PC-9 (cell line): ENCODE data around the gene VAV2. TPM values are rescaled to one million over a fixed set of nuclear protein-coding genes. Genes with fewer than 3 reads are reported as not detected.

Experiments
- BruUV-seq: library from RNA; stranded (reverse); fragments of 400-500 nt; replicated peaks from 2 replicates; lab custom pipeline; 2021; lab: Mats Ljungman, UMichigan
- CTCF ChIA-PET: fragments of 300-600 bp; sonication (Branson Sonifier 250); formaldehyde crosslinking; loops from one replicate; lab custom pipeline; 2022; ENCODE audit warnings: antibody characterized with exemption; lab: Charles Lee
- POLR2A ChIA-PET: fragments of 300-600 bp; sonication (Branson Sonifier 250); formaldehyde crosslinking; loops from one replicate; lab custom pipeline; 2022; ENCODE audit warnings: antibody characterized with exemption; ENCODE audit not compliant: unreplicated experiment; lab: Charles Lee
- DNase-seq, 2 experiments: peaks; one replicate each; pipeline versions ENCODE4 v3.0.0 to v3.0.0-alpha.2; 2015 to 2022; ENCODE audit warnings: mixed read lengths in 1 of 2
- H2AFZ ChIP-seq: fragments of 200-600 bp; sonication (generic); 2 replicates; pipeline ENCODE4 v1.8.1; 2017; ENCODE audit warnings: antibody characterized with exemption
- H3F3A ChIP-seq: fragments of 200-600 bp; sonication (generic); 2 replicates; pipeline ENCODE4 v1.8.1; 2017; ENCODE audit warnings: antibody characterized with exemption, mild to moderate bottlenecking, low read depth; ENCODE audit not compliant: insufficient read depth
- H3K27ac ChIP-seq: fragments of 200-600 bp; sonication (generic); 2 replicates; pipeline ENCODE4 v1.6.1; 2016; ENCODE audit warnings: mixed run types
- H3K27me3 ChIP-seq: fragments of 200-600 bp; sonication (generic); 2 replicates; pipeline ENCODE4 v1.6.1; 2016; ENCODE audit warnings: low read depth, mixed run types; ENCODE audit not compliant: insufficient read depth
- H3K36me3 ChIP-seq: fragments of 200-600 bp; sonication (generic); 2 replicates; pipeline ENCODE4 v1.6.1; 2016; ENCODE audit warnings: low read depth, mixed run types
- H3K4me1 ChIP-seq: fragments of 200-600 bp; sonication (generic); replicated peaks from 2 replicates; pipeline ENCODE4 v1.6.1; 2016; ENCODE audit warnings: mixed run types; ENCODE audit not compliant: insufficient read depth
- H3K4me2 ChIP-seq: fragments of 200-600 bp; sonication (generic); 2 replicates; pipeline ENCODE4 v1.6.1; 2017; ENCODE audit warnings: mixed run types
- H3K4me3 ChIP-seq: fragments of 200-600 bp; sonication (generic); 2 replicates; pipeline ENCODE4 v1.6.1; 2016; ENCODE audit warnings: mixed run types
- H3K79me2 ChIP-seq: fragments of 200-600 bp; sonication (generic); 2 replicates; pipeline ENCODE4 v1.6.1; 2017; ENCODE audit warnings: low read depth, mixed run types
- H3K9me2 ChIP-seq: fragments of 200-600 bp; sonication (generic); 2 replicates; pipeline ENCODE4 v1.8.1; 2017; ENCODE audit warnings: mild to moderate bottlenecking; ENCODE audit not compliant: insufficient read depth
- H3K9me3 ChIP-seq: fragments of 200-600 bp; sonication (generic); 2 replicates; pipeline ENCODE4 v1.8.1; 2016; ENCODE audit warnings: low read depth; ENCODE audit not compliant: insufficient read depth
- H4K20me1 ChIP-seq: fragments of 200-600 bp; sonication (generic); 2 replicates; pipeline ENCODE4 v1.8.1; 2017; ENCODE audit not compliant: insufficient read depth
- CTCF ChIP-seq: fragments of 200-600 bp; sonication (generic); conservative IDR thresholded peaks from 2 replicates; pipeline ENCODE4 v1.6.1; 2017; ENCODE audit warnings: mixed run types, antibody characterized with exemption, mild to moderate bottlenecking, moderate library complexity
- EZH2 ChIP-seq: fragments of 200-600 bp; sonication (generic); IDR thresholded peaks from 2 replicates; pipeline ENCODE4 v1.8.0; 2017; ENCODE audit warnings: antibody characterized with exemption, low read depth
- intact Hi-C: fragments of 100-400 bp; cut with micrococcal nuclease; formaldehyde crosslinking; loops from one replicate; pipeline ENCODE4 v1.10.0; 2022; ENCODE audit not compliant: unreplicated experiment
- total RNA-seq: library from RNA; stranded (reverse); gene quantifications from 2 replicates; pipeline ENCODE4 v1.2.3, GENCODE V29; 2021

The VAV2 gene
- total RNA-seq, 1 experiment from 2014 or later: 36.5 TPM

GRCh38 chr9:133763272-133764183 is 228.6 kb downstream of the VAV2 start:
- Histone ChIP-seq H3F3A (no peaks in the 10 kb centered on the region; the same call in 1 of the 2 replicates), H3K27me3 (no peaks in the 10 kb centered on the region), H3K27ac (no peak overlapping the region), H3K79me2 (no peaks in the 10 kb centered on the region), H3K9me3 (peaks cover 5% of the 10 kb centered on the region; the same call in 1 of the 2 replicates), H3K9me2 (no peaks in the 10 kb centered on the region), H3K4me1 (no peaks in the 10 kb centered on the region), H3K36me3 (0 out of 2 replicates have a peak, but pooled peaks cover 10% of the 10 kb centered on the region), H4K20me1 (no peaks in the 10 kb centered on the region), H2AFZ (no peak overlapping the region), H3K4me2 (no peak overlapping the region), H3K4me3 (no peak overlapping the region)
- BruUV-seq: no TSS peak
- intact Hi-C loops: no loop called here
- ChIA-PET CTCF (no interaction called here), POLR2A (no interaction called here)
- TF ChIP-seq CTCF (no peak), EZH2 (no peak)
- no peak for DNase-seq

- no peak for DNase-seq
- ChIA-PET CTCF (no interaction called here), POLR2A (no interaction called here)
- Histone ChIP-seq H3K4me1 (no peaks in the 10 kb centered on the region), H3K9me2 (no peaks in the 10 kb centered on the region), H3K27me3 (no peaks in the 10 kb centered on the region), H3K79me2 (no peaks in the 10 kb centered on the region), H3K36me3 (0 out of 2 replicates have a peak, but pooled peaks cover 6% of the 10 kb centered on the region), H3K4me2 (no peak overlapping the region), H3K4me3 (no peak overlapping the region), H2AFZ (no peak overlapping the region), H3F3A (no peaks in the 10 kb centered on the region; the same call in 1 of the 2 replicates), H4K20me1 (no peaks in the 10 kb centered on the region), H3K27ac (no peak overlapping the region), H3K9me3 (peaks cover 5% of the 10 kb centered on the region; the same call in 1 of the 2 replicates)
- no TSS peak for BruUV-seq
- TF ChIP-seq EZH2 (no peak), CTCF (no peak)
- intact Hi-C loops: no loop called here
Observed at GRCh38 chr9:133762488-133763271, 229.4 kb downstream of the VAV2 start.

- no peak for DNase-seq
- Histone ChIP-seq H3K4me1 (no peaks in the 10 kb centered on the region), H3K4me2 (no peak overlapping the region), H3K4me3 (no peak overlapping the region), H3K9me3 (peaks cover under 1% of the 10 kb centered on the region; the same call in 1 of the 2 replicates), H3K79me2 (no peaks in the 10 kb centered on the region), H3K27me3 (no peaks in the 10 kb centered on the region), H2AFZ (no peak overlapping the region), H4K20me1 (no peaks in the 10 kb centered on the region), H3K27ac (no peak overlapping the region), H3K36me3 (0 out of 2 replicates have a peak, but pooled peaks cover 5% of the 10 kb centered on the region), H3F3A (peaks cover 3% of the 10 kb centered on the region; the same call in 1 of the 2 replicates), H3K9me2 (no peaks in the 10 kb centered on the region)
- POLR2A ChIA-PET: interaction anchor here (0.6 kb wide), 1 partner anchor 361 kb away, joined by 3 read pairs; no protein-coding TSS in a partner anchor
- TF ChIP-seq EZH2 (no peak), CTCF (no peak)
- CTCF ChIA-PET: no interaction called here
- BruUV-seq: no TSS peak
- intact Hi-C loops: no loop called here
Observed at GRCh38 chr9:133761641-133762248, 230.4 kb downstream of the VAV2 start.
